ENCODE results near the gene CEP63.
A peak's percentile ranks its signal among the peaks of the same experiment; 100 is the strongest.
"Not testable (repeated sequence)": the region's sequence is repeated elsewhere in the genome, so short reads cannot be mapped to it uniquely, and the experiment has no call there.

CEP63 gene

DNA sequence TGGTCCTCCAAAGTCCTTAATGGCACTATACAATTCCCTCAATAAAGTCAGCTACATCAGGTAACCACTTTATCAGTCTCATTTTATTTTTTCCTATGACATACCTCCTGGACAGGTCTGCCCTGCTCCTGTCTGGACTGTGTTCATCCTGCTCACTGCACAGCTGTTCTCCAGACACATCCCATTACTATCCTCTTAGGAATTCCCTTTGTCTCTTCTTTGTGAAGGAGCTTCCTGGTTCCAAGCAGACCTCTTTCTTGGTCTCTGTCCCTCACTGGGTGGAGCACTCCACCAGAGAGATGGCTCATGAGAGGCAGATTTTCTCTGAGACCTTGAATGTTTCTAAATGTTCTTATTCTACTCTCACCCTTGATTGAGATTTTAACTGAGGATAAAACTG lies 104.9 kb downstream of the CEP63 start:
- FAIRE-seq, result no peak

GRCh38 chr3:134592806-134593205 lies 106.9 kb downstream of the CEP63 start:
- no peak for FAIRE-seq

- no peak for FAIRE-seq
These were observed 108.5 kb downstream of the CEP63 start for GRCh38 chr3:134594331-134594741.

GRCh38 chr3:134594986-134595385 lies 109.1 kb downstream of the CEP63 start:
- FAIRE-seq, result not testable (repeated sequence)

DNA sequence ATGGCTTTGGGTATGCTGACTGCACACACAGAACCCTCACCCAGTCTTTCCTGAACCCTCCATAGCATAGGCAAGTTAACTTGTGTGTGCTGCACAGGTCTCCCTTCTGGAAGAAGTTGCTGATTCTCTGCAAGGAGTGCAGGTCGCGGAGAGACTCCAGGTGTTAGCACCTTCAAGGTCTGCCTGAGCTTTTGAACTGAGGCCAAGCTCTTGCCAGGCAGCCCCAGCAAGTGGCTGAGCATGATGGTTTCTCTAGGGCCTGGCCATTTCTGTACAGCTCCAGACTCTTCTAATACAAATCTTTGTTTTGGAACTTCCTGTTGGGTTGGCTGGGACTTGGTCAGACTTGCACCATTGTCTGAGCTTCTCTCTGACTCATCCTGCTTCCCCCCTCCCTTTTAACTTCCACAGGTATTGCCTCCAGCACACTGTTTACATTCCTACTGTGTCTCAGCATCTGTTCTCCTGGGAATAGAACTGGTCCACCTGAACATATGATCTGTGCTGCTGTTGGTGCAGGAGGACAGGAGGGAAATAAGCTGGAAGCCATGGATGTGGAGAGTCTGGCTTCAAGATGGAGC lies 111.6 kb downstream of the CEP63 start:
- no peak for FAIRE-seq

DNA sequence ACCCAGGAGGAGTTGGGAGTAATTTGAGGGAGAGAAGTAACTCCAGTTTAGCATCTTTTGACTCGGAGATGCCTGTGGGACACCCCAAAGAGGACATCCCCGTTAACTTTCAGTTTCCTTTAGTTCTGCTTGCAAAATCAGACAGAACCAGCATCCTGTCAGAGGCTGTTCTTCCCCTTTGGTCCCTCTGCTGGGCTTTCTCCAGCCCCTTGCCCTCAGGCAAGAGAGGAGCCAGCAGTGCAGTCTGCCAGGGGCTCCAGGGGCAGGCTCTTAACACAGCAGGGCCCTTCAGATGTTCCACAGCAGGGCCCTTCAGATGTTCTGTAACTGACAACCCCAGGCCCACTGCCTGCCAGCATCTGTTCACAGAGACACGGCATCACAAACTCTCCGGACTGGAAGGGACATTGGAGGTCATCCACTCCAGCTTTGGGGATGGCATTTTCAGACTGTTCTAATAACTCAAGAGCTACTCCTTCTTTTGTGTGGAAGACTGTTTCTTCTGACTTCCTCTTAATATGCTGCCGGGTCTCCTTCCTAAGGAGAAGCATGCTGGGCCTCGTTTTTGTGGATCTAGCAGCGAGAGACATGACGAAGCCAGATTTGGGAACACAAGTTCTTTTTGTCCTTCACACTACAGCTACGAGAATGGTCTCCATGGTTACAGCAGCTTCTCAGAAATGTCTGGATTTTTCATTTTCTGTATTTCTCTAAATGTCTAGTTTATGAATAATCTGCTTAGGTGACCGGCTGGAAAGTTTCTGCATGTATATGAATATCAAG lies 113.1 kb downstream of the CEP63 start:
- no peak for FAIRE-seq

DNA sequence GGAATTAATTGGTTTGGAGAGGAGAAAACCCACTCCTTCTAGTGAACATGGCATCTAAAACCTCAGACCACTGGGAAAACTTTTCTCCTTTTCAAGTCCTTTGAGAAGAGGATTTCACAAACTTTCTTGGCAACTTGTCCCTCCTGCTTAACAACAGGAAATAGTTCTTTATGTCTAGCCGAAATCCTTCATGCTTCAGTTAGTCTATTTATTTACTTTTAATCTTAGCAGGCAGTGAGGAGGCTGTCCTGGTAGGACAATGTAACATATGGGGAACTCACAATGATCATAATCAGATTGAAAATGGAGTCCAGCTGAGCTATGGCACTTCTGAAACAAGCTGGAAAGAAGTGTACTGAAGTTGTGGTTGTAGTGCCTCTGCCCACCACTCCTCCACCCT lies 114.3 kb downstream of the CEP63 start:
- no peak for FAIRE-seq

DNA sequence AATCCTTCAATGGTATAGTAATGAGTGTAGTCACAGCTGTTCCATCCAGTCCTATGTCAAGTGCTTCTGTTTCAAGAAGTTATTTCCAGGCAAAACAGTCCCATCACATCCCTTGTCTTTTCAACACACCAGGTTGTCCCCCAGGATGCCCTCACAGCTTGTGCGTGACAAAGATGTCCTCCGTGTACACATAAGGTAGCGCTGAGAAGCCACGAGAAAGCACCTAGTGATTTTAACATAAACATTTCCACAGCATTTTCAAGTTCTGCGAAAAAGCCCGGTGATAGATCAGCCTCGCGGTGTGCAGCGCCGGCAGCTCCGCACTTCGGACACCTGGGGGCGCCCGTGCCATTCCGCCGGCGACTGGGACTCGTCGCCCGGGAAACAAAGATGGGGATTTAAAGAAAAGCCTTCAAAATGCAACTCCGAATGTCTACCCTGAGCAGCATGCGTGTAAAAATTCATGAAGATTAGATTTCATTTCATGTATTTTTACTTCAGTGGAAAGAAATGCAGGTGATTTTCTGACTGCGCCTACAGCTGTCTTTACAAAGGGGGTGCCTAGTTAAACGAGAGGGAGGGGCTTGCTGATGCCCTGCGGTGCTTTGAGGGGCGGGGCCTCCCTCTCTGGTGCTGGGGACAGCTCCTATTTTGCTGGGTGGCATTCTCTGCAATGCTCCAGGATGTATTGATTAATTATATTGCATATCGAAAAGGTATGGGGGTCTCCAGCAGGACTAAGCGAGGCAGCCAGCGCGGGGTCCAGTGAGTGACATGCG lies 115.0 kb downstream of the CEP63 start:
- peak; percentile 89 for FAIRE-seq

GRCh38 chr3:134601539-134602439 lies 115.9 kb downstream of the CEP63 start:
- no peak for FAIRE-seq

GRCh38 chr3:134602440-134602814 lies 116.6 kb downstream of the CEP63 start:
- FAIRE-seq, result no peak

- no peak for FAIRE-seq
These were observed 117.6 kb downstream of the CEP63 start for GRCh38 chr3:134603480-134603879.

DNA sequence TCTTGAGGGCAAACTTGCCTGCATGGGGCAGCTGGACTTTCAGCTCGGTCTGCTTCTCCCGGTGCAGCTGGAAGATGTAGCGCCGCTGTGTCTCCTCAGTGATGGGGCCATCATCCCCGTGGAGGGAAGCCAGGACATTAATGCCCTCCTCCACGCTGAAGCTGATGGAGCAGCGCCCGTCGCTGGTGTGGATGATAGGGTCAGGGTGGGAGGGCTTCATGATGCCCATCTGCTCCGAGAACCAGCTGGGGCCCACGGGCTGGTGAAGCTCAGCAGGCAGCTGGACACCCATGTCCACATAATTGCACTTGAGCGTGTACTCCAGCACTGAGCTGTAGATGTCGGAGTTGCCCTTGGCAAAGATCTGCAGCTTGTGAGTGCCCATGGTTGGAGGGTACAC lies 118.1 kb downstream of the CEP63 start:
- no peak for FAIRE-seq

GRCh38 chr3:134605556-134605955 lies 119.7 kb downstream of the CEP63 start:
- FAIRE-seq, result no peak

GRCh38 chr3:134606033-134607025 lies 120.5 kb downstream of the CEP63 start:
- FAIRE-seq, result no peak

DNA sequence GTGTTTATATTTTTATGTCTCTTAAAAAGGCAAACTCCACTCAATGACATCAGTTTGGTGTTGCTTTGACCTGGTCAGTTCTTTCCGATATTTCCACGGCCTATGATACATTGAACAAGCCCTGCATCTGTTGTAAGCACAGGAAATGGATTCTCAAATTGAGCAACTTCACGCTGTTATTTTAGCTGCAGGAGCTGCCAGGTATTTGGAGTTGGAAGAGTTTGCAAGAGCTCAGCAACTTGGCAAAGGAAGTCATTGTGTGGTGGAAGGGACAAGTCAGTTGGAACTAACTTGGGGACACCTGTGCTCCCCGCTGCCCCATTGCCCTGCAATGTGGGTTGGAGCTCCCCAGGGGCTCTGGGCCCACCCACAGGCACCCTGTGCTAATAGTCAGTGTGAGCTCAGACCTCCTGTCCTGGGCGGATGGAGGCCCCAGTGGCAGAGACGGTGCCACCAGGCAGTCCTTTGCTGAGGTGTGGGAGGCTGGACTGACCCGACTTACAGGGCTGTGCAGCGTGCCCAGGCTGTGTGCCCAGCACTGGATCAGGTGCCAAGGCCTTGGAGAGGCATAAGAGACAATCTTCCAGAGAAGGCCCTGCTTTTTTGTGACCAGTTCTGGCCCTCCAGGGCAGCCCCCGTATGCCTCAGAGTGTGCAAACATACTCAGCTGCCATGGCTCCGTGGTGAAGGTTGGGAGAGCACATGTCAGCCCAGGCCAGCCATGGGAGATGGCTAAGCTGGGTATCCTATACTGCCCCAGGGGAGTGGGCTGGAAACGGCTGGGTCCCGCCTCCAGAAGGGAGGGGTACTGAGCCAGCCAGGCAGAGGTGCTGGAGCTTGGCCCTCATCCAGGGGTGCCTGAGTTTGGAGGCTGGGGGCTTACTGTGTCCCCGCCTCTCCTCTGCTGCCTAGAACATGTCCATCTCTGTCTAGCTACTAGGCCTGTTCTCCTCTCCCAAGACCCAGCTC lies 121.5 kb downstream of the CEP63 start:
- no peak for FAIRE-seq

DNA sequence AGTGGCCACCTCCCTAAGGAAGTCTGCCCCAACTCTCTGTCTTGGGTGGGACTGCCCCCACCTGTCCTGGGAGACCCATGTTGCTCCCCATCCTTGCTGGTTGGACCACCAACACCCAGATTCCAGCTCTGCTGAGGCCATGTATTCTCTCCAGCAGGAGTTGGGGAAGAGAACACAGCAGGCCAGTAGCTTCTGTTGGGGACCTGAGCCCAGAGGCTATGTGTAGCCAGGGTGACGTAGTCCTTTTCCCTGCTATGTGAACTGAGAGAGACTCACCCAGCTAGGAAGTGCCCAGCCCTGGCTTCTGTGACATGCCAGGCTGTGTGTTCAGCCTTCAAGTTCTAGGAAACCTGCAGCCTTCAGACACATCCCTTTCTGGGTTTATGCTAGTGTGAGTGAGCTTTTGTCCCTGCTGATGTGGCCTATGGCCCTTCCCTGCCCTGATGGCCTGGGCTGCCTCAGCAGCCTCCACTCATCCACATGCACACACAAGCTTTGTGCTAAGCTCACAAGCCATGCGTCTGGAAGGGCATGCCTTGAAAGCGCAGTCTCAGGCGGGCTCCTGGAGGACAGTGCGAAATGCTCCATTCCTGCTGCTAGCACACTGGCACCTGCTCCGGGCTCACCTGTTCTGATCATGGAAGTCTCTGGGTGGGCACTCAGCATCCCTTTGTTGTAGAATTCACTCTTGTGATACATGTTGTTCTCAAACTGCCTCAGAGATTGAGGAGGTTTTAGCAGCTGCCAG lies 122.3 kb downstream of the CEP63 start:
- FAIRE-seq, result no peak

GRCh38 chr3:134608771-134609435 lies 123.0 kb downstream of the CEP63 start:
- no peak for FAIRE-seq

- FAIRE-seq, result no peak
These were observed 124.1 kb downstream of the CEP63 start for GRCh38 chr3:134609821-134610431.

Measured in G401.6 (cell line).